Measurements from ENCODE around the gene DNAJC12.
A peak's percentile ranks its signal among the peaks of the same experiment; 100 is the strongest.

GRCh38 chr10:67884313-67884841, 46.4 kb upstream of the DNAJC12 start, which contains the start of gene SIRT1:
- TF ChIP-seq CTCF (conservative IDR thresholded peaks at IDR 0.05; ENCODE audit: low read length) (0 out of 2 replicates have a peak, but pooled peaks have one; percentile 15), EZH2phosphoT487 (IDR thresholded peaks at IDR 0.05; ENCODE audit: borderline replicate concordance) (no peak)

Measured in Loucy (cell line).